Measurements from ENCODE around the gene VPS26B.
A peak's percentile ranks its signal among the peaks of the same experiment; 100 is the strongest.
"Not testable (repeated sequence)": the region's sequence is repeated elsewhere in the genome, so short reads cannot be mapped to it uniquely, and the experiment has no call there.

The VPS26B gene

GRCh38 chr11:134260983-134261382, 36.5 kb downstream of the VPS26B start:
- no peak for DNase-seq

DNA sequence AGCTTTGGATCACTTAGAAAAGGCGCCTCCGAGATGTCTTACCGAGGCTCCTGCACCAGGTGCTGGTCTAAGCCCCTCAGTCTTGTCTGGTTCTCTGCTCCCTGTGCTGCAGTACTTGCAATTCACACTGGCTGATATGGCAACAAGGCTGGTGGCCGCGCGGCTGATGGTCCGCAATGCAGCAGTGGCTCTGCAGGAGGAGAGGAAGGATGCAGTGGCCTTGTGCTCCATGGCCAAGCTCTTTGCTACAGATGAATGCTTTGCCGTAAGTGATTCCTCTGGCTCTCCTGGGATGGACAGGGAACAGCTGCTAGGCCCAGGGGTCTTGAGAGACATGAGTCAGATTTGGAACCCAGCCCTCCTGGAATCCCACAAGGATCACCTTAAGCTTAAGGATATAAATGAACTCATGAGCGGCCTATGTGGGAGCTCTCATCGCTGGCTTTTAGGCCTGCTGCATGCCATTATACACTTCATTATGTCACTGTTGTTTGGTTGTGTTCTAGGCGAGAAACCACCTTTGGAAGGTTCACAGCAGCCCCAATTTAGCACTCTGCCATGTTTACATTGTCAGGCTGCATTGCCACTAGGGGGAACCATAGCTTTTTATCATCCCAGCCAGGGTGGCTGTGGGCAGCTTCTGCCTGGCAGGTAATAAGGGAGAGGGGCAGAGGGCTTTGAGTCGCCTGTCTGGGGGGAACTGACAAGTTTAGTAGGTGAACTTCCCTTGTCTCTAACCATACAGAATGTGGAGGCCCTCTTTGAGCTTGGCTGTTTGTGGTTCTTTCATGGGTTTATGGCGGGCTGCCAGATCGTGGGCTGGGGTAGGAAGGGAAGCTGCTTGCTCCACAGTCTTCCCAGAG, 37.4 kb downstream of the VPS26B start:
- no peak for DNase-seq

DNA sequence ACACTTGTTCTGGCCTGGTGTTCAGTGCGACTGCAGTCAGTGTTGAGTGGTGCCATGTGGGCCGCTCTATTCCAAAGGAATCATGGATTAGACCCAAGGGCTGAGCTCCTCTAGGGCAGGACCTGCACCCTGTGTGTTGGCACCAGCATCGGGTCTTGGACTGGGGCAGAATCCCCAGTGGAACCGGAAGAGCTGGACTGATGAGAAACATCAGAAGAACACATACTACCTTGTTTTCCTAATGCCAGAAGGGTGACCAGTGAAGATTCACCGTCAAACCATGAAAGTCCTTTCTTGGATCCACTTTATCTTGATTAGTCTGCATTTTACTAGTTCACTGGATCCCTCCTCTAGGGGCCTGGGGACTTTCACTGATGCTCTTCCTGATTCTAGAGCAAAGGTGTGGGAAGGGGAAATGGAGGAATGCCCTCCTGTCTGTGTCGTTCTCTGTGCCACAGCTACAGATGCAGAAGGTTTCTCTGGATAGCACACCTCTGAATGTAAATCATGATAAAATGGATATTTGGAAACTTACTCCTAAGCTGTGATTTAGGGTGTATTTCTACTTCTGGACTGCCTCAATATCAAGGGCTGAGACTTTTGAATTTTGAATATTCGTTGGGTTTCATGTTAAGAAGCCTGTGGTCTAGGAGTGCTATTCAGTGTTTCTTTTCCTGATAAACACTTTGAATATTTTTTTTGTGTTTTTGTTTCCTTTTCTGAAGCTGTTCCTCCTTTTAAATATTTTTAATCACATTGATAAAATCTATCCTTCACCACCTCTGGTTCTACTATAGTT, 40.7 kb downstream of the VPS26B start:
- DNase-seq, result no peak

DNA sequence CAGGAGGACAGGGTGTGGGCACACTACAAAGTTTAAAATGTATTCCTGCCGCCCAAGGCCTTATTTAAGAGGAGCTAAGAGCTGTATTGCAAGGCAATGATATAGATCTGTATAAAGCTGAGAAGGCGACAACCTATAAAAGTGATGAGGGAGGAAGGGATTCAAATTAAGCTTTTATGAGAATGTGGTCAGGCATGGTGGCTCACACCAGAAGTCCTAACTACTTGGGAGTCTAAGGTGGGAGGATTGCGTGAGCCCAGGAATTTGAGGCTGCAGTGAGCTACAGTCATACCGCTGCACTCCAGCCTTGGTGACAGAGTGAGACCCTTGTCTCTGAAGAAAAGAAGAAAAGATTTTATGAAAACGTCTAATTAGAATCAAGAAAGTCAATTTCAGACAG, 42.0 kb downstream of the VPS26B start:
- DNase-seq, result no peak

GRCh38 chr11:134266841-134267251, 42.4 kb downstream of the VPS26B start:
- peak; percentile 80 for DNase-seq

DNA sequence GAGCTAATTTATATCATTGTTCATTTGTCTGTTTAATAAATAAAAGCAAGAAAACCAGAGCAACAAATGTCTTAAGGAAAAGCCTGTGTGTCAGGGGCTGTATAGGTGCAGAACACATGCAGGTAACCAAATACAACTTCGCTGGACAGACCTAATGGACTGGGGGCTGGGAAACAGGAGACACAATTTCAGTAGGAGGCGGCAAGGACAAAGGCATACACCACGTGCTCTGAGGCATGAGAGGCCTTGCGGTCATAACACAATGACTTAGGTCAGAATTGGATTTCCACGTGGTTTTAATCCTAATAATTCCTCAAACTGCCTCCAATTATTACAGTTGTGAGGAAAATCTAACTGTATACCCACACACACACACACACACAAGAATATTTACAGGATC, 43.0 kb downstream of the VPS26B start:
- no peak for DNase-seq

DNA sequence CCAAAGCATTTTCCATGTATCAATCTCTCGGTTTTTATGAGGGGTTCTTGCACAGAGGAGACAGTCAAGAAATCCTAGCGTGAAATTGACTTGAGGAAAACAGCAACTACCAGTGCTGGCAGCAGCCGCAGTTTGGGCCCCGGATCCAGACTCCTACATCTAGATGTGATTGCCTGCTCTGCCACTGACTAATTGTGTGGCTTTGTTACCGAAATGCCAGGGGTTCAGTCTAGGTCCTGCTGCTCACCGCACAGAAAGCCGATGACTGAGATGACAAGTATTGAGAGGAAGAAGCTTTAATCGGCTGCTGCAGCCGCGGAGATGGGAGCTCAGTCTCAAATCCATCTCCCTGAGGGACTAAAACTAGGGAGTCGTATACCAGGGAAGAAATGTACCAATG, 43.5 kb downstream of the VPS26B start:
- DNase-seq, result no peak

- no peak for DNase-seq
Observed at GRCh38 chr11:134270250-134270714, 45.8 kb downstream of the VPS26B start.

DNA sequence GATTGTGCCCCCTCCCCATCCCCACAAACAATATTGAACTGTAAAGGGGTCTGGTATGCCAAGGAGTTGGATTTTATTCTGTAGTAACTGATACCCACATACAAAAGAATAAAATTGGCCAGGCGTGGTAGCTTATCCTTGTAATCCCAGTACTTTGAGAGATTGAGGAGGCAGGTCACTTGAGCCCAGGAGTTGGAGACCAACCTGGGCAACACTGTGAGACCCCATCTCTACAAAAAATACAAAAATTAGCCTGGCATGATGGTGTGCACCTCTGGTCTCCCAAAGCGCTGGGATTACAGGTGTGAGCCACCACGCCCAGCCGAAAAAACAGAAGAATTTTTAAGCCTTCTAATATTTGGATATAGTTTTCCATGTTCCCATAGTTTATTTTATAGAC, 47.5 kb downstream of the VPS26B start:
- DNase-seq, result no peak

- peak; percentile 34 for DNase-seq
Observed at GRCh38 chr11:134272381-134273316, 48.2 kb downstream of the VPS26B start.

DNA sequence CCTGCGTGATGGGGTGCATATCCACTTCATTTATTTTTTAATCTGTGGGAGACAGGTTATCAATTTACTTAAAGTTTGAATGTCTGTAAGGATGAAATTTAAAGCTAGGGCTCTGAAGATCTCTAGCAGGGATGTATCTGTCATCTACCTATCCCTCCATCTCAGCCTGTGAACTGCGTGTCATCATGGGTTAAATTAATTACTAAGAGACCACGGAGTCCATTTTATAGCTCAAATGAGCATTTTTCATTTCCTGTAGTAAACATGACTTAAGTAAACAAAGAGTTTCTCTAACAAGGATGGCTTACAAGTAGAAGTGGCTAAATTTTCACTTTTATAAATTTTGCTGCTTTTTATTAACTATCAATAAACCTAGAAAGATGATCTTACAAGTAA, 48.8 kb downstream of the VPS26B start:
- DNase-seq, result no peak

DNA sequence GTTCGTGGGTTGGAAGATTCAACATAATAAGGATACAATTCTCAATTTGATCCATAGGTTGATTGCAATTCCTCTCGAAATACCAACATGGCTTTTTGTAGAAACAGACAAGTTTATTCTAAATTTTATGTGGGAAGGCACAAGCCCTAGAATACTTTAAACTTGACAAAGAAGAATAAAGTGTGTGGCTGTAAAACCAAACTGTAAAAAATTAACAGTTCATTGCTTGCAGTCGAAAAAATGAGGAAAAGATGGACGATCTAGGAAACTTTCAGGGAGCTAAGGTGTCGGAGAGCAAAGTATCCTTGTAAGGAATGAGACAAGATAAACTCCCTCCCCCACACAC, 50.7 kb downstream of the VPS26B start:
- DNase-seq, result no peak

GRCh38 chr11:134275534-134276395, 51.3 kb downstream of the VPS26B start, which contains the start of gene GLB1L3:
Gene GLB1L3, plus strand, starts transcription at chr11:134276379. Its CDS starts 362 bp downstream, at chr11:134276741.
- DNase-seq, result peak; percentile 12

GRCh38 chr11:134276396-134277182, 52.1 kb downstream of the VPS26B start:
- DNase-seq, result no peak

DNA sequence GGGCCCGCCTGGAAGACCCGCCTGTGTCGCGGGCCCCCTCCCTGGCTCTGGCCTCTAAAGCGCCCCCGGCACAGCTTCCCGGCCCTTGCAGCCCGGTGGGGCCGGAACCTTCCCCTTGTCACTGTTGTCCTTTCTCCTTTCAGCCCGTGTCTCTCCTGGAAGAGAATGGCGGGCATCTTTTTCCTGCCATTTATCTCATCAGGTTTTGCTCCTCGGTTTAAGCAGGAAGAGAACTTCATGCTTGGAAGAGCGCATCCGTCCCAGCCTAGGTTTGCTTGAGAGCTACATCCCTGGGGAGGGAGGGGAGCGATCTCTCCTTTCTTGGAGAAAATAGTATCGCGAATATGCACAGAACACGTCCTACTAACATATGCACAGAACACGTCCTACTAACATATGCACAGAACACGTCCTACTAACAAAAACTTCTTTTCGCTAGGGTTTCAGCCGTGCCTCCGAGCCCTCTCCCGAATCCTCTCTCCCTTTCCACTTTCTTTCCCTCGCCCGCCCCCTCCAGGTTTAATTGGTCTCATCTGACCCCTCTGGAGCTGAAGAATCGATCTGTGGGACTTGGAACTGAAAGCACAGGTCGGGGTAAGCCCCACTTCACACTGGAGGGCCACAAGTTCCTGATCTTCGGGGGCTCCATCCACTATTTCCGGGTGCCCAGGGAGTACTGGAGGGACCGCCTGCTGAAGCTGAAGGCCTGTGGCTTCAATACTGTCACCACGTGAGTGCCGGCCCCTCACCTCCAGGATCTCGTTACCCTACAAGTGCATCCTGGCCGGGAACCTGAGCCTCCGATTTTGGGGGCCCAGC, 52.9 kb downstream of the VPS26B start:
- no peak for DNase-seq

DNA sequence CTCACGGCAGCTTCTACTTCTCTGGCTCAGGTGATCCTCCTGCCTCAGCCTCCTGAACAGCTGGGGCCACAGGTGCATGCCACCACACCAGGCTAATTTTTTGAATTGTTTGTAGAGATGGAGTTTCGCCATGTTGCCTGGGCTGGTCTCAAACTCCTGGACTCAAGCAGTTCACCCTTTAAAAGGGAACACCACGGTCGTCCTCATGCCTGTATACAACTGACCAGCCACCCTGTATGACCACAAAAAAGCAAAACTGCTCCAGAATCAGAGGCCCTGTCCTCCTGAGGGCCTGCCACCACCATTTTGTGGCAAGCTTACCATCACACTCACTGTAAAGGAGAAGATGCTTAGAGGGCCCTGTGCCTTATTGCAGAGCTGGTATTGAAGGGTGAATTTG, 53.9 kb downstream of the VPS26B start:
- no peak for DNase-seq

- not testable (repeated sequence) for DNase-seq
Observed at GRCh38 chr11:134281635-134282034, 57.2 kb downstream of the VPS26B start.

DNA sequence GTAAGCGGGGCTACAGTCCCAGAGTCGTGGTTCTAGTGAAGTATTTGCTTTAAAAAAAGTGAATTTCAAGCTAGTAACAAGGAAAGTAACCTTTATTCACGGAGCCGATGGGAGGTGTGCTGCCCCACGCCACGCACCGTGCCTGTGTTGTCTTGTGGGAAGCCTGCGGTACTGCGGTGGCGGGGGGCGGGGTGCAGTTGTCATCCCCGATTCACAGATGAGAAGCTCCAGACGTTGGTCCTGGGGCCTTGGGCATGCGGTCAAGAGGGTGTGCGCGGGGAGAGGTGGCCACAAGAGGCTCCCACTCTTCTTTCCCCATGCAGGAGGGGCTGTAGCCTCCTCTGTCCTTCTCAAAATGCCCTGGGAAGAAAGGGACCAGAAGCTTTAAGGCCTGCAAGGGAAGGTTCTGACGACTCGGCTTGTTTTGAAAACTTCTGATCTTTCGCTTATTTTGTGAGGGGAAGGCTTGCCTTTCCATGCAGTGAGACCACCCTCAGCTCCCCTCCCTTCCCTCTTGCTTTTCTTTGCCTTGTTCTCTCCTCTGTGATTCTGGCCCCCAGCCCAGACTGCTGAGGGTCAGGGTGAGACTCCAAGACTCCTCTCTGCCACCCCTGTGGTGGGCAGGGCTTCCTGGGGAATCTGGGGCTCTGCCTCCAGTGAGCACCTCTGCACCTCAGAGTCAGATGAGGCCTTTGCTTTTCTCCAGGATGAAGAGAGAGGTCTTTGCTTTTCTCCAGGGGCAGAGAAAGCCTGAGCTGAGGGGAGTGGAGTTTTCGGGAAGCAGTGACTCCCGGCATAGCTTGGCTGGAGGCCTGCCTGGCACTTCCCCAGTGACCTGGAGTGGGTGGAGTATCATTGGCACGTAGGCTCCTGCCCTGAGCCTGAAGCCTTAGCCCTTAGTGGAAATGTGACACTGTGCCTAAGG, 57.9 kb downstream of the VPS26B start:
- no peak for DNase-seq

Measured in fibroblast of upper back skin (primary cell).